ENCODE results near the gene TEX2.

DNA sequence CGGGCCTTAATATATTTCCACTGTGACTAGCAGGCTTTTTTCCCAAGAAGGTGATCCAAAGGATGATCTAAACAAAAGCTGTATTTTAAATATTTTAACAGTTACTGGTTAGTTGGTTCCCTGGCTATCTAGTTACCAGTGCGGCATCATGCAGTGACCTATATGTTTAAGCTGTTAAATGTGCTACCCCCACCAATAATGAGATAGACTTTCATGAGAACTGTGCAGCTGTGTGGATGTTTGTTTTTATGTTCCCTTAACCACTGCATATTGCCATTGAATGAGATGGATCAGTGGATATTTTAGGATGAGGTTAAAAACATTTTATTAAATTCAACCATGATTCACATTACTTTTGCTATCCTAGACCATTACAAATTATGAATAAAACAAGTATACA lies 150.1 kb downstream of the TEX2 start:
- TF ChIP-seq ETV6 (IDR thresholded peaks at IDR 0.05; ENCODE audit: borderline replicate concordance in 1 of 2, low read depth in 2 of 2, low read length in 1 of 2) (no peak), ETV6 (CRISPR knock-in tag; IDR thresholded peaks at IDR 0.05; ENCODE audit: borderline replicate concordance) (no peak), SP1 (CRISPR knock-in tag; IDR thresholded peaks at IDR 0.05) (no peak), ZNF184 (CRISPR knock-in tag; IDR thresholded peaks at IDR 0.05) (no peak), FOXJ3 (CRISPR knock-in tag; IDR thresholded peaks at IDR 0.05) (no peak), RAD21 (CRISPR knock-in tag; conservative IDR thresholded peaks at IDR 0.05 in 1 of 2, IDR thresholded peaks at IDR 0.05 in 1 of 2) (no peak), POU5F1 (IDR thresholded peaks at IDR 0.05; ENCODE audit: borderline replicate concordance, low read depth, low read length, partially characterized antibody) (no peak), EP300 (IDR thresholded peaks at IDR 0.05; ENCODE audit: low read length) (no peak), SAFB2 (IDR thresholded peaks at IDR 0.05; ENCODE audit: borderline replicate concordance, low read depth, low read length, severe bottlenecking) (no peak), ZNF23 (CRISPR knock-in tag; IDR thresholded peaks at IDR 0.05) (no peak), STAT5B (CRISPR knock-in tag; IDR thresholded peaks at IDR 0.05) (no peak), EGR1 (conservative IDR thresholded peaks at IDR 0.05) (no peak)
- TF ChIP-seq, protein P1, sequence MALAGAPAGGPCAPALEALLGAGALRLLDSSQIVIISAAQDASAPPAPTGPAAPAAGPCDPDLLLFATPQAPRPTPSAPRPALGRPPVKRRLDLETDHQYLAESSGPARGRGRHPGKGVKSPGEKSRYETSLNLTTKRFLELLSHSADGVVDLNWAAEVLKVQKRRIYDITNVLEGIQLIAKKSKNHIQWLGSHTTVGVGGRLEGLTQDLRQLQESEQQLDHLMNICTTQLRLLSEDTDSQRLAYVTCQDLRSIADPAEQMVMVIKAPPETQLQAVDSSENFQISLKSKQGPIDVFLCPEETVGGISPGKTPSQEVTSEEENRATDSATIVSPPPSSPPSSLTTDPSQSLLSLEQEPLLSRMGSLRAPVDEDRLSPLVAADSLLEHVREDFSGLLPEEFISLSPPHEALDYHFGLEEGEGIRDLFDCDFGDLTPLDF (CRISPR knock-in tag; IDR thresholded peaks at IDR 0.05) = no peak
- TF ChIP-seq, protein P2, sequence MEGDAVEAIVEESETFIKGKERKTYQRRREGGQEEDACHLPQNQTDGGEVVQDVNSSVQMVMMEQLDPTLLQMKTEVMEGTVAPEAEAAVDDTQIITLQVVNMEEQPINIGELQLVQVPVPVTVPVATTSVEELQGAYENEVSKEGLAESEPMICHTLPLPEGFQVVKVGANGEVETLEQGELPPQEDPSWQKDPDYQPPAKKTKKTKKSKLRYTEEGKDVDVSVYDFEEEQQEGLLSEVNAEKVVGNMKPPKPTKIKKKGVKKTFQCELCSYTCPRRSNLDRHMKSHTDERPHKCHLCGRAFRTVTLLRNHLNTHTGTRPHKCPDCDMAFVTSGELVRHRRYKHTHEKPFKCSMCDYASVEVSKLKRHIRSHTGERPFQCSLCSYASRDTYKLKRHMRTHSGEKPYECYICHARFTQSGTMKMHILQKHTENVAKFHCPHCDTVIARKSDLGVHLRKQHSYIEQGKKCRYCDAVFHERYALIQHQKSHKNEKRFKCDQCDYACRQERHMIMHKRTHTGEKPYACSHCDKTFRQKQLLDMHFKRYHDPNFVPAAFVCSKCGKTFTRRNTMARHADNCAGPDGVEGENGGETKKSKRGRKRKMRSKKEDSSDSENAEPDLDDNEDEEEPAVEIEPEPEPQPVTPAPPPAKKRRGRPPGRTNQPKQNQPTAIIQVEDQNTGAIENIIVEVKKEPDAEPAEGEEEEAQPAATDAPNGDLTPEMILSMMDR (IDR thresholded peaks at IDR 0.05 in 2 of 3, conservative IDR thresholded peaks at IDR 0.05 in 1 of 3; ENCODE audit: insufficient read depth in 2 of 3, low read depth in 1 of 3, low read length in 3 of 3) = no peak
